Upper lobe of left lung (tissue), 6 donors: ENCODE results near the gene ZC3H18. TPM values are rescaled to one million over a fixed set of nuclear protein-coding genes. Genes with fewer than 3 reads are reported as not detected.

ENCODE experiments used
- ATAC-seq, 2 donors: fragments of 200-7000 bp; cut with Tn5 transposase; one replicate each; pipeline ENCODE4 v1.9.1; 2022; ENCODE audit warnings: mild to moderate bottlenecking in 2 of 2, moderate library complexity in 2 of 2; ENCODE audit not compliant: low FRiP score in 2 of 2
- DNase-seq, 2 donors: peaks; one replicate each; pipeline ENCODE4 v3.0.0-alpha.2; 2019 to 2020
- H3K27ac ChIP-seq, 4 donors: fragments of 200-600 bp; sonication (generic); one replicate each; pipeline ENCODE4 v1.5.1; 2016 to 2019
- H3K27me3 ChIP-seq, 4 donors: fragments of 200-600 bp; sonication (generic); one replicate each; pipeline ENCODE4 v1.5.1; 2017 to 2019
- H3K36me3 ChIP-seq, 4 donors: fragments of 200-600 bp; sonication (generic); one replicate each; pipeline ENCODE4 v1.5.1; 2016 to 2019
- H3K4me1 ChIP-seq, 4 donors: fragments of 200-600 bp; sonication (generic); one replicate each; pipeline ENCODE4 v1.5.1; 2018 to 2019
- H3K4me3 ChIP-seq, 4 donors: fragments of 200-600 bp; sonication (generic); one replicate each; pipeline ENCODE4 v1.5.1; 2017 to 2019; ENCODE audit warnings: mild to moderate bottlenecking in 2 of 4, moderate library complexity in 1 of 4
- H3K9me3 ChIP-seq, 4 donors: fragments of 200-600 bp; sonication (generic); one replicate each; pipeline ENCODE4 v1.5.1; 2018 to 2019
- EP300 ChIP-seq, 4 donors: sonication (generic); formaldehyde crosslinking; IDR thresholded peaks; one replicate each; pipeline ENCODE4 v1.5.1; 2017; ENCODE audit warnings: antibody characterized with exemption in 4 of 4, control low read depth in 2 of 4
- POLR2A ChIP-seq, 4 donors: fragments of 450-650 bp; IDR thresholded peaks; one replicate each; pipeline ENCODE4 v1.5.1; 2016 to 2017; ENCODE audit warnings: antibody characterized with exemption in 4 of 4, mild to moderate bottlenecking in 2 of 4
- POLR2AphosphoS5 ChIP-seq, 2 donors: sonication (generic); formaldehyde crosslinking; IDR thresholded peaks; one replicate each; pipeline ENCODE4 v1.5.1; 2017; ENCODE audit warnings: antibody characterized with exemption in 2 of 2
- WGBS, 2 donors: methylation state at CpG; one replicate each; pipeline ENCODE4 v1.1.5; 2017 to 2018; 5-methylcytosine and 5-hydroxymethylcytosine counted together
- total RNA-seq, 6 donors: library from RNA; depleted of rRNA in 4 of 6; stranded (reverse); fragments of >200 nt in 4 of 6; gene quantifications; one replicate each; pipeline versions ENCODE4 v1.1.0 to v1.2.1, GENCODE V29; 2016 to 2021
- TF ChIP-seq, protein P1 (sequence below), 6 experiments: fragments of 450-650 bp in 4 of 6; fragments of 200-600 bp in 2 of 6; sonication (generic) in 2 of 6; IDR thresholded peaks; one replicate each; pipeline ENCODE4 v1.5.1; 2016 to 2019; ENCODE audit warnings: antibody characterized with exemption in 6 of 6
- donor health status: DM: no; HTN: no; CAD: no; lungs with moderate emphysema.
- donor health status: DM: no; HTN: yes; CAD: no; lungs with severe emphysema.

Gene ZC3H18
- total RNA-seq, 6 donors from 2014 or later: 22.0 to 74.4 (median 45.5) TPM

DNA sequence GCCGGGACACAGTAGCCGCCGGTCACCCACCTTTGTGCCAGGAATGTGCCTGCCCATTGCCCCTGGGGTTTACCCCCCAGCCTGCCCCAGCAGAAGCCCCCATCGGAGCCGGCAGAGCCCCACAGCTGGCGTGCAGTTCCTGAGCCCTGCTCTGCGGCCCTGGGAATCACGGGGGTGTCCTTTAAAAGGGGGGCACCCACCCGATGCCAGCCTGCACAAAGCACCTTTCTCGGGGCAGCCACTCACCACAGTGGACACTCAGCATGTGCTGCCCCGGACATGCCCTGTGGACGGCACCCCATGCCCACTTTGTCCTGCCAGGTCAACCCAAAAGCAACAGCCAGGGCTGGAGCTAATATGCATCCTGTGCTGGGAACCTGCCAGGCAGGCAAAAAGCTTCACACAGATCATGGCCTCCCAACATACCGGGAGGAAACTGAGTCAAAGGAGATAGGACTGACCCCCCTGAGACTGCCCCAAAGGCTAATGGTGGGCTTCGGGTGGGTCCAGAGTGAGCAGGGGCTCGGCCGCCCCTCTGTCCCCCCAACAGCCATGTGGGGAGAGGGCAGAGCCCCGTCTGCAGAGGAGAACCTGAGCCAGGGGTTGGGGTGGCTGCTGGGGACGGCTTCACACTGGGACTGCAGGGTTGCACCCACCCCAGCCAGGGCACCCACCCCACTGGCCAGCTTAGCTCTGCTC is 45.8 kb upstream of the ZC3H18 start:
- H3K4me1 ChIP-seq: peaks cover 10 to 26% (median 17%) of the 10 kb centered on the region in 4 donors
- peaks cover 0 to 5% (median 2%) of the 10 kb centered on the region in 4 donors for H3K27me3 ChIP-seq
- no peaks in the 10 kb centered on the region for H3K9me3 ChIP-seq
- no peaks in the 10 kb centered on the region for H3K36me3 ChIP-seq
- DNase-seq: peak in 1 of 2 donors; percentile 68
- no peak for TF ChIP-seq POLR2A (IDR thresholded peaks at IDR 0.05)
- ATAC-seq: no peak
- 53 to 71% methylated on average over 4 to 17 of the region's 18 CpGs for WGBS, 2 donors
- no peak overlapping the region for H3K27ac ChIP-seq
- no peak overlapping the region for H3K4me3 ChIP-seq

DNA sequence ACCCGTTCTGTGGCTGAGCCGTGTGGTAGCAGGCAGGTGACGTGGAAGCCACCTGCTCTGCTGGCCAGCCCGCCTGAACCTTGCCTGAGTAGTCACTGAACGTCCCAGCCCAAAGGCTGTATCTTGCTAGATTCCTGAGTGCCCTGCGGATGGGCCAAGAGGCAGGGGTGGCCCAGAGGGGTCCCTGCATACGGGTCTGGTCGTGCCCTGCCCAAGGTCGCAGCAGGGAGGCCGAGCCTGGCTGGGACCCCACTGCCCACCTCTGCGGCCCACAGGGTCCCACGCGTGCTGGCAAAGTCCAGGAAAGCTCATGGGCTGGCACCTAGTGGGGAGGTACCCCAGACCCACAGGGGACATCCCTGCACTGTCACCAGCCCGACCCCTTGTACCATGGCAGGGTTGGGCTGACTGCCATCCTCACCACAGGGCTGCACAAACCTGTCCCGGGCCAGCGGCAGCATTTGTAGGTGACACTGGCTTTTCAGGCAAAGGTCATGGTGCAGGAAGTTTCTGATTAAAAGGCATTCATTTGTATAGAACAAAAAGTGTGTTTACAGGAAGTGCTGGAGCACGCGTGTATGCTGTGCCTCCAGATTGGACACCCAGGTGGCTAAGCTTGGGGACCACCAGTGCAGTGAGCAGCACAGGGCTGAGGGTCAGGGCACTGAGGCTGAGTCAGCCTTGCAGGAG is 45.1 kb upstream of the ZC3H18 start:
- DNase-seq (peak in 1 of 2 donors; percentile 80), ATAC-seq (no peak)
- no peak overlapping the region for H3K27ac ChIP-seq
- no peaks in the 10 kb centered on the region for H3K36me3 ChIP-seq
- H3K9me3 ChIP-seq: no peaks in the 10 kb centered on the region
- WGBS, 2 donors: 30 to 37% methylated on average over 2 to 7 of the region's 18 CpGs
- TF ChIP-seq EP300 (IDR thresholded peaks at IDR 0.05): no peak
- TF ChIP-seq POLR2AphosphoS5 (IDR thresholded peaks at IDR 0.05): no peak
- no peak for TF ChIP-seq POLR2A (IDR thresholded peaks at IDR 0.05)
- TF ChIP-seq, protein P1, sequence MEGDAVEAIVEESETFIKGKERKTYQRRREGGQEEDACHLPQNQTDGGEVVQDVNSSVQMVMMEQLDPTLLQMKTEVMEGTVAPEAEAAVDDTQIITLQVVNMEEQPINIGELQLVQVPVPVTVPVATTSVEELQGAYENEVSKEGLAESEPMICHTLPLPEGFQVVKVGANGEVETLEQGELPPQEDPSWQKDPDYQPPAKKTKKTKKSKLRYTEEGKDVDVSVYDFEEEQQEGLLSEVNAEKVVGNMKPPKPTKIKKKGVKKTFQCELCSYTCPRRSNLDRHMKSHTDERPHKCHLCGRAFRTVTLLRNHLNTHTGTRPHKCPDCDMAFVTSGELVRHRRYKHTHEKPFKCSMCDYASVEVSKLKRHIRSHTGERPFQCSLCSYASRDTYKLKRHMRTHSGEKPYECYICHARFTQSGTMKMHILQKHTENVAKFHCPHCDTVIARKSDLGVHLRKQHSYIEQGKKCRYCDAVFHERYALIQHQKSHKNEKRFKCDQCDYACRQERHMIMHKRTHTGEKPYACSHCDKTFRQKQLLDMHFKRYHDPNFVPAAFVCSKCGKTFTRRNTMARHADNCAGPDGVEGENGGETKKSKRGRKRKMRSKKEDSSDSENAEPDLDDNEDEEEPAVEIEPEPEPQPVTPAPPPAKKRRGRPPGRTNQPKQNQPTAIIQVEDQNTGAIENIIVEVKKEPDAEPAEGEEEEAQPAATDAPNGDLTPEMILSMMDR (IDR thresholded peaks at IDR 0.05): no peak
- H3K4me3 ChIP-seq: no peak overlapping the region
- H3K27me3 ChIP-seq: peaks cover 0 to 5% (median 2%) of the 10 kb centered on the region in 4 donors
- peaks cover 10 to 26% (median 17%) of the 10 kb centered on the region in 4 donors for H3K4me1 ChIP-seq

DNA sequence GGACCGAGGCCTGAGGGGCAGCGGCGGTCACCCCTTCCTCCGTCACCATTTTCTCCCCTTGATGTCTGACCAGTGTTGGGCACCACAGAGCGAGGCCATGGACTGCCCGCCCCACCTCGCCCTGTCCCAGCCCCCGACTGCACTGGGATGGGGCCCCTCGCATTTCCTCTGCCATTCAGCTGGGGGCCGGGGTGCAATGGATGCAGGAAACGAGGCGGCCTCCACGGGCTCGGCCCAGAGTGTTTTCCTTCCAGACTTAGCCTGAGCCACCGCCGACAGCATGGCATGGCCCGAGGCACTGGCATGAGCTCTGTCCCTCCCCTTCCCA is 44.6 kb upstream of the ZC3H18 start:
- ATAC-seq: no peak
- H3K27me3 ChIP-seq: peaks cover 0 to 5% (median 2%) of the 10 kb centered on the region in 4 donors
- DNase-seq: peak in 1 of 2 donors; percentile 74
- H3K27ac ChIP-seq: peak overlapping the region in 1 of 4 donors; percentile 8
- H3K9me3 ChIP-seq: no peaks in the 10 kb centered on the region
- TF ChIP-seq POLR2A (IDR thresholded peaks at IDR 0.05): no peak
- TF ChIP-seq EP300 (IDR thresholded peaks at IDR 0.05): no peak
- TF ChIP-seq, protein P1 (IDR thresholded peaks at IDR 0.05): no peak
- TF ChIP-seq POLR2AphosphoS5 (IDR thresholded peaks at IDR 0.05): no peak
- WGBS, 2 donors: 57% methylated on average over 14 of the region's 17 CpGs; no CpG with 5 or more reads in 1 of the 2 donors
- H3K4me3 ChIP-seq: no peak overlapping the region
- H3K36me3 ChIP-seq: no peaks in the 10 kb centered on the region
- peaks cover 10 to 26% (median 17%) of the 10 kb centered on the region in 4 donors for H3K4me1 ChIP-seq

DNA sequence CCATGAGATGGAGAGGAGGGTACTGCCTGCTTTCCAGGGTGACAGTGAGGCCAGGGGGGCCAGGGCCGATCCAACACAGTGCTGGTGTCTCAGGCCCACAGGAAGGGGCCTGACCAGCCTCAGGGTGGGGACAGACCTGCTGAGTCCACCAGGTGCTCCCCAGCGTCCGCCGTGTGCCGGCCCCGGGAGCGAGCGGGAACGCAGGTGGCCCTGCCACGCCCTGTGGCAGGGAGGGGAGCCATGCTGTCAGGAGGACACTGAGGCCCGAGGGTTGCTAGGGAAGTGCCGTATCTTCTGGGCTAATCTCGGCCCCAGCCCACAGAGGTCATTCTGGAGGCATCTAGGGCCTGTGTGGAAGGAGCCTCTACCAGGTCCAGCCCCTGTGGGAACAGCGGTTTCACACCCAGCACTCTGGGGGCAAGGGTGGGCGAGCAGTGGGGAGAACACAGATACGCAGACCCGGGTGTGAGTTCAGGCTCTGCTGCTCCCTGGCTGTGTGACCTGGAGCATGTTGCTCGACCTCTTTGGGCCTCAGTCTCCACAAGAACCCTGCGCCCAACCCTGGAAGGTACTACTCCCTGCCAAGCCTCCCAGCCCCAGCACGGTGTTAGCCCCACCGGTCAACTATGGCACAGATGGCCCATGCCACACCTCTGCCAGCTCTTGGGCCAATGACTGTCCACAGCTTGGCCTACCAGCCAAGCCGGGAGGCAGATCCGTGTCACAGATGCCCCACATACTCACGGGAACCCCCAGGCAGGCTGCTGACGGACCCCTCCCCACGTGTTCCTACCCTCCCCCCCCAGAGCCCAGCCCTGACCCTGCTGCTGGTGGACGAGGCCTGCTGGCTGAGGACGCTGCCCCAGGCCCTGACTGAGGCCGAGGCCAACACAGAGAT is 43.9 kb upstream of the ZC3H18 start:
- Histone ChIP-seq H3K9me3 (no peaks in the 10 kb centered on the region), H3K4me3 (no peak overlapping the region), H3K27ac (peak overlapping the region in 1 of 4 donors; percentile 8), H3K4me1 (peaks cover 10 to 26% (median 17%) of the 10 kb centered on the region in 4 donors), H3K36me3 (no peaks in the 10 kb centered on the region), H3K27me3 (peaks cover 0 to 5% (median 2%) of the 10 kb centered on the region in 4 donors)
- DNase-seq (peak in 1 of 2 donors; percentile 50), ATAC-seq (no peak)
- TF ChIP-seq, protein P1 (IDR thresholded peaks at IDR 0.05): no peak
- TF ChIP-seq POLR2A (IDR thresholded peaks at IDR 0.05) (no peak), POLR2AphosphoS5 (IDR thresholded peaks at IDR 0.05) (no peak), EP300 (IDR thresholded peaks at IDR 0.05) (no peak)
- WGBS, 2 donors: 70 to 79% methylated on average over 9 to 26 of the region's 29 CpGs

DNA sequence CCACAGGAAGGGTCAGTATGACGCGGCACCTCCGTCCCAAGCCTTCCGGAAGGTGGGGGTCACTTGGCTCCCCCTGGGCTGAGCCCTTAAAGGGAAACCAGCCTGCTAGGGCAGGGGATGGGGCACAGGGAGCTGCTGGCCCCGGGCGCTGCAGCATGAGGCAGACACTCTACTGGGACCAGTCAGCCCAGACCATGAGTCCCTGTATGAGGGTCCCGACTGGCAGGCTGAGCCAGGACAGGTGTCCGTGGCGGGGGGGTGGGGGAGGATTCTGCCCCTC is 43.4 kb upstream of the ZC3H18 start:
- no peak for DNase-seq
- Histone ChIP-seq H3K4me3 (no peak overlapping the region), H3K4me1 (peaks cover 10 to 26% (median 17%) of the 10 kb centered on the region in 4 donors), H3K36me3 (no peaks in the 10 kb centered on the region), H3K9me3 (no peaks in the 10 kb centered on the region), H3K27ac (no peak overlapping the region), H3K27me3 (peaks cover 0 to 5% (median 2%) of the 10 kb centered on the region in 4 donors)
- TF ChIP-seq POLR2A (IDR thresholded peaks at IDR 0.05): no peak
- TF ChIP-seq, protein P1 (IDR thresholded peaks at IDR 0.05): no peak
- no peak for TF ChIP-seq POLR2AphosphoS5 (IDR thresholded peaks at IDR 0.05)
- no peak for TF ChIP-seq EP300 (IDR thresholded peaks at IDR 0.05)
- ATAC-seq: no peak
- 68% methylated on average over 6 of the region's 9 CpGs; no CpG with 5 or more reads in 1 of the 2 donors for WGBS, 2 donors
